Heart left ventricle (tissue), 16 donors: Measurements from ENCODE around the gene RAB41. TPM values are rescaled to one million over a fixed set of nuclear protein-coding genes. Genes with fewer than 3 reads are reported as not detected.

Source experiments
- ATAC-seq, 4 donors: fragments of 200-7000 bp; cut with Tn5 transposase; one replicate each; pipeline ENCODE4 v1.9.1; 2020 to 2022; ENCODE audit warnings: moderate library complexity in 4 of 4, mild to moderate bottlenecking in 3 of 4, moderate number of reproducible peaks in 1 of 4
- DNase-seq, 5 donors: peaks; one replicate each; pipeline ENCODE4 v3.0.0-alpha.2; 2020
- H3K27ac ChIP-seq, 12 donors: fragments of 200-600 bp; sonication (generic) in 4 of 12; one replicate each; pipeline versions ENCODE4 v1.5.0 to v1.8.0; 2016 to 2022; ENCODE audit warnings: mild to moderate bottlenecking in 2 of 12
- H3K27me3 ChIP-seq, 9 donors: fragments of 200-600 bp; sonication (generic) in 2 of 9; one replicate each; pipeline versions ENCODE4 v1.5.1 to v1.8.0; 2016 to 2022; ENCODE audit warnings: mild to moderate bottlenecking in 3 of 9
- H3K36me3 ChIP-seq, 9 donors: fragments of 200-600 bp; sonication (generic) in 2 of 9; one replicate each; pipeline versions ENCODE4 v1.5.0 to v1.8.0; 2018 to 2022; ENCODE audit warnings: mild to moderate bottlenecking in 2 of 9
- H3K4me1 ChIP-seq, 12 donors: fragments of 200-600 bp; sonication (generic) in 4 of 12; one replicate each; pipeline versions ENCODE4 v1.5.0 to v1.8.0; 2016 to 2022; ENCODE audit warnings: mild to moderate bottlenecking in 3 of 12
- H3K4me3 ChIP-seq, 12 donors: fragments of 200-600 bp; sonication (generic) in 4 of 12; one replicate each; pipeline versions ENCODE4 v1.5.0 to v1.8.0; 2017 to 2022; ENCODE audit warnings: mild to moderate bottlenecking in 9 of 12, moderate library complexity in 4 of 12
- H3K9me3 ChIP-seq, 12 donors: fragments of 200-600 bp; sonication (generic) in 4 of 12; one replicate each; pipeline versions ENCODE4 v1.5.0 to v1.8.0; 2016 to 2022; ENCODE audit warnings: mild to moderate bottlenecking in 1 of 12
- POLR2A ChIP-seq, 2 donors: fragments of 450-650 bp; IDR thresholded peaks; one replicate each; pipeline ENCODE4 v1.6.1; 2017; ENCODE audit warnings: antibody characterized with exemption in 2 of 2, mild to moderate bottlenecking in 2 of 2, moderate library complexity in 2 of 2
- WGBS, 4 donors: extraction: QIAGEN DNeasy Blood & Tissue Kit in 2 of 4; methylation state at CpG; one replicate each; pipeline versions ENCODE4 v1.1.5 to v1.1.7; 2013 to 2018; 5-methylcytosine and 5-hydroxymethylcytosine counted together
- intact Hi-C, 10 donors: fragments of 100-400 bp; cut with DNase I; formaldehyde crosslinking; loops; one replicate each; pipeline versions ENCODE4 v1.11.1 to v1.14.2; 2022
- polyA plus RNA-seq, 2 donors: library from polyadenylated mRNA; stranded (reverse); fragments of 200-250 nt; gene quantifications; one replicate each; pipeline ENCODE4 v1.2.3, GENCODE V29; 2013
- total RNA-seq, 9 donors: library from RNA; depleted of rRNA in 2 of 9; stranded (reverse); fragments of >200 nt in 2 of 9; fragmentation: NEBNext Ultra II Directional in 3 of 9; extraction: Animal tissue kit (Norgen Biotek cat#: 25700) in 3 of 9; gene quantifications; one replicate each; pipeline versions ENCODE4 v1.1.0 to v1.2.4, GENCODE V29; 2016 to 2023
- TF ChIP-seq, protein P1 (sequence below), 12 donors: fragments of 200-600 bp; sonication (generic) in 4 of 12; IDR thresholded peaks; one replicate each; pipeline versions ENCODE4 v1.5.0 to v1.8.0; 2018 to 2022; ENCODE audit warnings: antibody characterized with exemption in 12 of 12, mild to moderate bottlenecking in 5 of 12
- donor health status: ischemic (EF 13 %, LVEDD 7.1; RV severe dilation, severe dysfunction).
- donor health status: healthy with polysubstance abuse.
- donor health status: DM: no; HTN: yes; CAD: no.
- donor health status: DM: no; HTN: no; CAD: no.
- donor health status: ischemic (EF 25% LVEDD 6.9; RV normal size, moderate dysfunction).
- donor health status: ischemic (EF 25% LVEDD 5.7; RV mildly dilated, moderate dysfunction).
- donor health status: healthy.
- donor health status: DM: yes; HTN: yes; CAD: no.
- donor health status: ischemic (EF 35%, LVEDD 5.7; RV mildly dilated, moderate dysfunction).
- donor health status: nonischemic (EF 11% LVEDD 7.7; RV severe dilation, severe dysfunction).
- donor health status: DM: yes; HTN: yes; CAD: no.
- donor health status: PGD.
- donor health status: ischemic (EF 29% LVEDD 5.4; RV normal size, mild dysfunction).
- donor health status: nonischemic (EF 23%, LVEDD 6.1; RV moderate dilation, normal function).

Gene RAB41
- total and polyA plus RNA-seq, 11 donors: not detected

DNA sequence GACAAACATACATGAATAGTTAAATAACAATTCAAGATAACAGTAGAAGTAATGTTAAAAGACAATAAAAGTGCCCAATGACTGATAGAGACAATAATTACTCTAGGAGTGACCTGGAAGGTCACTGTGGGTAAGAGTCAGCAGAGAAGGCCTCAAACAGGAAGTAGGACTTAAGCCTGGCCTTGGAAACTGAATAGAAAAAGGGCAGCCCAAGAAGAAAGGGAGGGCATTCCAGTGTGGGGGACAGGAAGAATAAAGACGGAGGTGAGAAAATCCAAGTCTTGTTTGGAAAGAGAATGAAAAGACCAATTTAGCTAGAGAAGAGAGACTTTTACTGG, 27.9 kb upstream of the RAB41 start:
- H3K27me3 ChIP-seq: peaks cover 0 to 6% (median 0%) of the 10 kb centered on the region in 9 donors
- TF ChIP-seq, protein P1, sequence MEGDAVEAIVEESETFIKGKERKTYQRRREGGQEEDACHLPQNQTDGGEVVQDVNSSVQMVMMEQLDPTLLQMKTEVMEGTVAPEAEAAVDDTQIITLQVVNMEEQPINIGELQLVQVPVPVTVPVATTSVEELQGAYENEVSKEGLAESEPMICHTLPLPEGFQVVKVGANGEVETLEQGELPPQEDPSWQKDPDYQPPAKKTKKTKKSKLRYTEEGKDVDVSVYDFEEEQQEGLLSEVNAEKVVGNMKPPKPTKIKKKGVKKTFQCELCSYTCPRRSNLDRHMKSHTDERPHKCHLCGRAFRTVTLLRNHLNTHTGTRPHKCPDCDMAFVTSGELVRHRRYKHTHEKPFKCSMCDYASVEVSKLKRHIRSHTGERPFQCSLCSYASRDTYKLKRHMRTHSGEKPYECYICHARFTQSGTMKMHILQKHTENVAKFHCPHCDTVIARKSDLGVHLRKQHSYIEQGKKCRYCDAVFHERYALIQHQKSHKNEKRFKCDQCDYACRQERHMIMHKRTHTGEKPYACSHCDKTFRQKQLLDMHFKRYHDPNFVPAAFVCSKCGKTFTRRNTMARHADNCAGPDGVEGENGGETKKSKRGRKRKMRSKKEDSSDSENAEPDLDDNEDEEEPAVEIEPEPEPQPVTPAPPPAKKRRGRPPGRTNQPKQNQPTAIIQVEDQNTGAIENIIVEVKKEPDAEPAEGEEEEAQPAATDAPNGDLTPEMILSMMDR (IDR thresholded peaks at IDR 0.05): no peak
- TF ChIP-seq POLR2A (IDR thresholded peaks at IDR 0.05): no peak
- no peak overlapping the region for H3K27ac ChIP-seq
- H3K9me3 ChIP-seq: no peaks in the 10 kb centered on the region
- no peak overlapping the region for H3K4me3 ChIP-seq
- no peaks in the 10 kb centered on the region for H3K4me1 ChIP-seq
- no peaks in the 10 kb centered on the region for H3K36me3 ChIP-seq
- 71 to 89% (median 75%) methylated on average over 1 of the region's 1 CpG for WGBS, 4 donors
- DNase-seq (no peak), ATAC-seq (no peak)
- intact Hi-C loops: no loop called here

DNA sequence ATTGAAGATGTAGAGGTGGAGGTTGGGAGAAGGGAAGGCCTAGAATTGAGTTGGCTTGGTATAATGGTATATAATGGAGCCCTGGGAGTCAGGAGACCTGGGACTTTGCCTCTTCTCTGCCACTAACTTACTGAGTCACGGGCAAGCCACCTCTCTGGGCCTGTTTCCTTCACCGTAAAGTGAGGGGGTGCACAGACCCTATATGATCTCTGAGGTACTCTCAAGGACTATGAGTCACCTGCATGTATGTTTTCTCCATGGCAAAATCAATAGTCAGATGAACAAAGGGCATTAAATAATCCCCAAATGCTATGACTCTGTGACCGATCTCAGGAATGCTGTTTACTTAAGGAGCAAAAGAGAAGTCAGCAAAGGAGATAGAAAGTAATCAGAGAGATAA, 27.1 kb upstream of the RAB41 start:
- no peak for DNase-seq
- intact Hi-C loops: no loop called here
- no peaks in the 10 kb centered on the region for H3K4me1 ChIP-seq
- WGBS, 4 donors: 74 to 97% (median 89%) methylated on average over 3 of the region's 3 CpGs
- ATAC-seq: no peak
- no peaks in the 10 kb centered on the region for H3K9me3 ChIP-seq
- H3K27ac ChIP-seq: no peak overlapping the region
- H3K4me3 ChIP-seq: no peak overlapping the region
- H3K36me3 ChIP-seq: no peaks in the 10 kb centered on the region
- TF ChIP-seq POLR2A (IDR thresholded peaks at IDR 0.05): no peak
- TF ChIP-seq, protein P1 (IDR thresholded peaks at IDR 0.05): no peak
- H3K27me3 ChIP-seq: peaks cover 0 to 6% (median 0%) of the 10 kb centered on the region in 9 donors

DNA sequence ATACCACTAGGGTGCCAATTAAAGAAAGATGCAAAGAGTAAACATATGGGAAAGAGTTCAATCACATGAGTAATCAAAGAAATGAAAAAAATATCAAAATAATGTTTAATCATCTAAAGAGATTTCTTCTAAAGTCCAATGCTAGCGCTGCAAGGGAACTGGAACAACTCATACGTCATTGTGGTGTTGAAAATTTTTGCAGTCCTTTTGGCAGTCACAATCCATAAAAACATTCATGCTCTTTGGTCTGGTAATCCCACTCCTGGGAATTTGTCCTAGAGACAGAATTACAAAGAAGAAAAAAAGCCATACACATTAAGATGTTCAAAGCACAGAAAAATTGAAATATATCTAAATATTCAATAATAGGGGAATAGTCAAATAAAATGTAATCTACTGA, 26.5 kb upstream of the RAB41 start:
- Histone ChIP-seq H3K4me1 (no peaks in the 10 kb centered on the region), H3K4me3 (no peak overlapping the region), H3K9me3 (no peaks in the 10 kb centered on the region), H3K36me3 (no peaks in the 10 kb centered on the region), H3K27me3 (peaks cover 0 to 6% (median 0%) of the 10 kb centered on the region in 9 donors), H3K27ac (no peak overlapping the region)
- ATAC-seq: no peak
- no peak for DNase-seq
- 63 to 88% (median 78%) methylated on average over 2 of the region's 2 CpGs for WGBS, 4 donors
- intact Hi-C loops: no loop called here
- TF ChIP-seq POLR2A (IDR thresholded peaks at IDR 0.05): no peak
- TF ChIP-seq, protein P1 (IDR thresholded peaks at IDR 0.05): no peak

DNA sequence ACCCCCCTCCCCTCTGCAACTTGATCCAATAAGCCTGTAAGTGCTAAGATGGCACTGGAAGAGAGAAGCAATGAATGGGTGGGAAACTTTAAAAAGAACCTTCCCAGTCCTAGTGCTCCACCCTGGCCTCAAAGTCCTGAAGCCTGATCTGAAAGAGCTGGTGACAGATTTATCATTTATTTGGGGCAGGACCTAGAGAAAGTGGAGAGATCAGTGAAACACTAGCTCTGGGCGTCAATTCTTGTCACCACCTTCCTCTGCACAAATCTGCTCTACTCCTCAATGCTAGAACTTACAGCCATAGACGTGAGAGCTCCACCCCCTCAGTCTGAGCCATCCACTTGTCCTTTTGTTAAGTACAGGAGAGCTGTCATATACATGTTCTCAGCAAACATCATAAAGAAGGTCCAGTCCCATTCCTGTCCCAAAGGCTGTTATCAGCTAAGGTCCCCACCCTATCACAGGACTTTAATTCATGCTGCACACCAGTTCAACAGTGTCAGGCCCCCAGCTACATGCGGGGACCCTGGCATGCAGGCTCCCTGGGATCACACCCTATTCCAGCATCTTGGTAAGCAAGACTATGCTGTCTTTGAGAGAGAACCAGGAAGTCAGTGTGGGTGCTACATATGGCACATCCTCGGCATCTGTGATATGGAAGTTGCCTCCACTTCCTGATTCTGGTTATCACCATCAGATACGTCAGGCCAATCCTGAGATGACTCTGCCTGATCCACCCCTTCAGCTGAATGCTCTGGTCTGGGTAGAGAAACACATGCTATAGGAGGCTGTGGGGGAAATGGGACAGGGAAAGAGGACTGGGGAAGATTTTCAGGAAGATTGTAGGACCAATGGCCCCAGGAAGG, 24.3 kb upstream of the RAB41 start:
- Histone ChIP-seq H3K36me3 (no peaks in the 10 kb centered on the region), H3K9me3 (no peaks in the 10 kb centered on the region), H3K4me3 (no peak overlapping the region), H3K27ac (no peak overlapping the region), H3K27me3 (peaks cover 0 to 4% (median 0%) of the 10 kb centered on the region in 9 donors), H3K4me1 (no peaks in the 10 kb centered on the region)
- 55 to 87% (median 78%) methylated on average over 5 of the region's 5 CpGs for WGBS, 4 donors
- no peak for DNase-seq
- no peak for ATAC-seq
- intact Hi-C loops: no loop called here
- TF ChIP-seq, protein P1 (IDR thresholded peaks at IDR 0.05): no peak
- no peak for TF ChIP-seq POLR2A (IDR thresholded peaks at IDR 0.05)
